GM21515 (cell line): Measurements from ENCODE around the gene C19orf38.
"Not testable (repeated sequence)": the region's sequence is repeated elsewhere in the genome, so short reads cannot be mapped to it uniquely, and the experiment has no call there.

Source experiments
- ATAC-seq: cut with Tn5 transposase; IDR thresholded peaks from one replicate; pipeline ENCODE4 v1.9.1; 2021; ENCODE audit not compliant: unreplicated experiment

The C19orf38 gene

DNA sequence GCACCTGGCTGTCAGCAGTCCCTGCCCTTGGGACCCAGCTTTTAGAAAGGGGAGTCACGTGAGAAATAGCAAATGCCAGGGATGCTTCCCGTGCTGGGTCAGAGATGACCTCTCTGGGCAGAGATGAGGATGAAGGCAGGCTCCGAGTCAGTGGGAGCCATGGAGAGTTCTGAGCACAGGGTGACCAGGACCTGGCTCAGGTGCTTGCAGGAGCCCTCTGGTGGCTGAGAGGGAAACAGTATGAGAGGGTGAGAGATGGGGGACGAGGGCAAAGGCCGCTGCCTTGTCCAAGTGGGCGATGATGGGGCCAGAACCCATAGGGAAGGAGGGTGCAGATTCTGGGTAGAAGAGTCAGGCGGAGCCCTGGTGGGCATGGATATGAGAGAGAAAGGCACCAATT, 28.0 kb upstream of the C19orf38 start:
- no peak for ATAC-seq

DNA sequence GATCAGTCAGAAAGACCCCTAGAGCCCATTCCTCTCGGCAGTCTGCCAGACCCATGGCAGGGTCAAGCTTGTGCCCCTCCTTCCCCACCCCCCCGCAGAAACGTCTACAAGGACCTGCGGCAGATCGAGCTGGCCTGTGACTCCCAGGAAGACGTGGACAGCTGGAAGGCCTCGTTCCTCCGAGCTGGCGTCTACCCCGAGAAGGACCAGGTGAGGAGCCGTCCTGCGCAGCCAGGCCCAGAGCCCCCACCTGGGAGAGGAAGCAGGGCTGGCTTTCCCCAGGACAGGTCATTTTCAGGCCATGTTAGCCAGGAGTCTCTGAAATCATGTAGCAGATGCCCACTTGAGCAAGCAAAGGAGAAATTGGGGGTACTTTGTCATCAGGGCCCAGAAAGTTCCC, 24.5 kb upstream of the C19orf38 start:
- no peak for ATAC-seq

DNA sequence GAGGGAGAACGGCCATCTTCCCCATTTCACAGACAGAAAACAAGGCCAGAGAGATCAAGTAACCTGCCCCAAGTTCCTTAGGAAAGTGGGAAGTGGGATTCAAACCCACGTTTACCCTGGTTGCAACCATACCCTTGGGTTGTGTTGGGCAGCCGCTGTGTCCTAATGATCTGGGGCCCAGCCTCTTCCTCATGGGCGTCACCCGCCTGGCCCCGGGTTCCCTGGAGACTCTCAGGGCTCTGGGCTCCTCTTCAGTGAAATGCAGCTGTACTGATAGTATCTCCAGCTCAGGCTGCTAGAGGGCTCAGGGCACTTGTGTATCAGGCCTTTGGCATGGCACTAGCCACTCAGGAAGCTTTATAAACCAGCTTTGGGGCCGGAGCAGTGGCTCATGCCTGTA, 22.0 kb upstream of the C19orf38 start:
- ATAC-seq, result no peak

GRCh38 chr19:10826846-10827245, 21.4 kb upstream of the C19orf38 start:
- ATAC-seq, result no peak

DNA sequence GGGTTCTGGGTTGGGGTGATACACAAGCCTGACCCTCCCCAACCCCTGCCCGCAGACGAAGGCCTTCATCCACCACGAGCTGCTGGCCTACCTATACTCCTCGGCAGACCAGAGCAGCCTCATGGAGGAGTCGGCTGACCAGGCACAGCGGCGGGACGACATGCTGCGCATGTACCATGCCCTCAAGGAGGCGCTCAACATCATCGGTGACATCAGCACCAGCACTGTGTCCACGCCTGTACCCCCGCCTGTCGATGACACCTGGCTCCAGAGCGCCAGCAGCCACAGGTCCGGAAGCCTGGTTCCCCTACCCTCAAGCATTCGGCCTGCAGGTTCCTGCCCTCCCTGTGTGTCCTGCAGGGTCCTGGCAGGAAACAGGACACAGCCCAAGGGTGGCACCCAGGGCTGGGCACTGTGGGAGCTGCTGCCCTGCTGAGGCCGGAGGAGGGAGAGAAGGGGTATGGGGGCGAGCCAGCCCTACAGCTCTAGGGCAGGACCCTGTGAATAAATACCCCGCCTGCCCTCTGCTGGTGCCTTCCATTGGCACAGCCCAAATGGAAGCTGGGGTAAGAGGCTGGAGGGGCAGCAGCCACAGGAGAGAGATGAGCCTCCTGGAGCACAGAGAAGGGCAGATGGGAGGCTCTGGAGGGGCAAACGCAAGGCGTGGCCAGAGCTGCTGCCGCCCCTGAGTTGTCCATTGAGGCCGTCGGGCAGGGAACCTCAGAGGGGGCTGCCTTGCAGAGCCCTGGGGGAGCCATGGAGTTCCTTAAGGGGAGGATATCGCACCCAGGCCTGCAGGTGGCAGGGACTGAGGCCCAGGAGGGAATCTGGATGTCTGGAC, 19.0 kb upstream of the C19orf38 start:
- ATAC-seq, result no peak

- no peak for ATAC-seq
Measured at GRCh38 chr19:10829967-10830366, 18.2 kb upstream of the C19orf38 start.

DNA sequence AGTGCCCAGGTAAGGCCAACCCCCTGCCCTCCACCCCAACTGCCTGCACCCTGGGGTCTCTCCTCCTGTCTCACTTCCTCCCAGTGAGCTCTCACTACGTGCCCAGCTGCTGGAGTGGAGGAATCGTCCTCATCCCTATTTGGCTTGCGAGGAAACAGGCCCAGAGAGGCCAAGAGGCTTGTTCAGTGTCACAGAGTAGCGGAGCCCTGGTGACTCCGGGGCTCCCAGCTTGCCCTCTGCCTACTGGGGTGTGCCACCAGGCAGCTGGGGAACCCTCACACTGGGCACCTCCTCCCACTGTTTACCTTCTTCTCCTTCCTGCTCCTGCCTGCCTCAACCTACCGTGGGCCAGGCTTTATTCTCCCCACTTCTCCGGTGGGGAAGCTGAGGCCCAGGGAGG, 17.8 kb upstream of the C19orf38 start:
- no peak for ATAC-seq

- no peak for ATAC-seq
Measured at GRCh38 chr19:10830931-10831779, 17.1 kb upstream of the C19orf38 start.

GRCh38 chr19:10831987-10832938, 16.0 kb upstream of the C19orf38 start:
- ATAC-seq, result no peak

DNA sequence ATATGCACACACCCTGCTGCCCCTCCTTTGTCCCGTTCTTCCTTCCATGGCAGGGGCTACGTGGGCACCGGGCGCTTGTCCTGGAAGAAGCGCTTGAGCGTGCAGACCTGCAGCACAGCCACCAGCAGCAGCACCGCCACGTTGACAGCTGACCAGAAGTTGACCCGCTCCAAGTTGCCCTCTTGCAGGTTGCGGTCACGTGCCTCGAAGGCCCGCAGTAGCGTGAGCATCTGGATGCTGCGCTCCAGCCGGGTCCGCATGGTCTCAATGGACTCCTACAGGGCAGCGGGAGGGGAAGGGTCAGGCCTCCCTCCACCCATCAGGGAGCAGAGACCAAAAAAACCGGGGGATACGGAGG, 15.3 kb upstream of the C19orf38 start:
- ATAC-seq, result no peak

DNA sequence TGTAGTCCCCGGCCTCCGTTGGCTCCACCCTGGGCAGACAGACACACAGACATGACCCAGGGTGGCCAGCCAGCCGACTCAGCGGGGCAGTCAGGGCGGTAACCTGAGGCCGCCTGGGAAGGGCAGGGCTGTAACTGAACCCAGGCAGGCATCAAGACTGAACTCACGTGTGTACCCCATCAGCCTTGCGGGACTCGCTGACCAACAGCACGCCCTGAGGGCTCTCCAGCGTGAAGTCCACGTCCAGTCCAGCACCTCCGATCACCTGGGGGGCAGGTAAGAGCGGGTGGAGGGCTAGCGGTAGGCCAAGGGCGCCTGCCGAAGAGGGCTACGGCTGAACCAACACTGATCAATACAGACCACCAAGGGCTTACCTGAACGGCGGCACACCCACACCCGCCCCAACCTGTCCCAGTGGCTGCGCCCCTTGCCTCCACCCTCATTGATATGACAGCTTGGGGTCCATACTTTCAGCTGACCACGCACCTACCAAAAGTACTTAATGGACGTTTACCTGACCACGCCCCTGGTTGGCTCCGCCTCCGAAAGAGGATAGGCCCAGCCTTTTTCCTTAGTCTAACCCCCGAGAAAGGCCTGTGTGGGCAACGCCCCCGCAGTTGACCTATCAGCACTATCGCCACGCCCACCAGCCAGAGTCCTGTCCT, 13.0 kb upstream of the C19orf38 start:
- no peak for ATAC-seq

DNA sequence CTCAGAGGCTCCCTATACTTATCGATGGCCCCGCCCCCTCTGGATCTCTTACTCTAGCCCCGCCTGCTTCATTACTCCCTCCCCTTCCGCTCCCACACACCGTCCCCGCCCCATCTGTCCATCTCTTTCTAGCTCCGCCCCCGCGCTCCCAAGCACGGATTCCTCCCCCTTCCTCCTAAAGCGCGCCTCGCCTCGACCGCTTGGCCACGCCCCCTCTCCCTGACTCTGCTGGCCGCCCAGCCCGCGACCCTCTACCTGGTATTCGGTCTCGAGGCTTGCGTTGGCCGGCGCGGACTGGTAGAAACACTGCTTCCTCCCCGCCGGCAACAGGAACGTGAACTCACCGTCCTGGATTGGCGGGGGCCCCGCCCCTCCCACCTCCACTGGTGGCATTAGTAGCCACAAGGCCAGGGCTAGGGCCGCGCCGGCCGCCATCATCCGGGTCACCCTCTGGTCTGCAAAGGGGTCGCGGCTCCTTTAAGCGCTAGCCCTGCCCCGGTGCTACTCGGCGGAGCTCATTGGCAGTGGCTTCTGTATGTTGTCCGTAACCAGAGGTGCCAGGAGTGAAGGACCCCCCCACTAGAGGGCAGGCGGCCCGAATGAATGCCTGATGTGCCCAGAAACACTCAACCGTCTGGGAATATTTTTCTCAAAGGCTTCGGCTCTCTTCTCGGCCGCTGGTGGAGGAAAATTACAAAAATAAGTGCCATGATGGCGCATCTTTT, 12.3 kb upstream of the C19orf38 start, which contains the start of gene TMED1:
Gene TMED1, minus strand, starts transcription at position 459 of the 725 bp plus-strand sequence. Its CDS starts 21 bp downstream, at position 438.
- ATAC-seq, result peak; percentile 68

DNA sequence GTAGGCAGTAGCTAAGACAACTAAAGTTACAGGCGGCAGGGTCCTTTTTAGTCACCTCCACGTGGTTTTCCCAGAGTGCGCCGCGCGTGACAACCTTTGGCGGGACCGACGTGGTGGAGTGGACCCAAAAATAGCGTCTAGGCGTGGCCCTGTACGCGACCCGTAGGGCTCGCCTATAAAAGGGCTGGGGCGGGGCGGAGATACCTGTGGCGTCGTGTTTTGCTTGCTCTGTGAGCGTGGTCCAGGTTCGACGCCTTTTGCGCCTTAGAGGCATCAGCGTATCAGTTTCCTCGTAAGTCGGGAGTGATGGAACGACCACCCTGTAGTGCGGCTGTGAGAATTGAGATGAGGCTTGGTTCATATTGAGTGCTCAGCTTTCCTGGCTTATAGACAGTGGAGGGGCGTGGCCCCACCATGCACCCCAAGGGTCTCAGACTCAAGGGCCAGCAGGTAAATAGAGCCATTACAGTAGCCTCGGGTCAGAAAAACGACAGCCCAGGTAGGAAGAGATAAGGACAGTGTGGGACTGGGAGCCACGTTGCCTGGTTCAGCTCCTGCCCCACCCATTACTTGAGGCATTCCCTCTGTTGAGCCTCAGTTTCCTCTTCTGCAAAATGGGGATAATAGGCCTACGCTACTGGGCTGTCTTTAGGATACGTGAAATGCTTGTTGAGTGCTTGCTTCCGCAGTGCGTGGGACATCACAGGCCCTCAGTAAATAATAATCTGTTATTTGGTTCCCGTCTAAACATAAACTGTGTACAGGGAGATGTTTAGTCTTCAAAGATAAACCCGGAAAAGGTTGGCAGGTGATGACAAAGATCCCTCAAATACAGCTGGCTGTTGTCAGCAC, 11.5 kb upstream of the C19orf38 start:
- peak; percentile 13 for ATAC-seq

DNA sequence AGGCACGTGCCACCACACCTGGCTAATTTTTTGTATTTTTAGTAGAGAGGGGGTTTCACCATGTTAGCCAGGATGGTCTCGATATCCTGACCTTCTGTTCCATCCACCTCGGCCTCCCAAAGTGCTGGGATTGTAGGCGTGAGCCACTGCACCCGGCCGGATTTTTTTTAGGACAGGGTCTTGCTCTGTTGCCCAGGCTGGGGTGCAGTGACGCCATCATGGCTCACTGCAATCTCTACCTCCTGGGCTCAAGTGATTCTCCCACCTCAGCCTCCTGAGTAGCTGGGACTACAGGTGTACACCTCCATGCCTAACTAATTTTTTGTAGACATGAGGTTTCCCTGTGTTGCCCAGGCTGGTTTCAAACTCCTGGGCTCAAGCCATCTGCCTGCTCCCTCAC, 10.6 kb upstream of the C19orf38 start:
- not testable (repeated sequence) for ATAC-seq

- no peak for ATAC-seq
Measured at GRCh38 chr19:10838377-10838776, 9.8 kb upstream of the C19orf38 start.

GRCh38 chr19:10839114-10840050, 8.8 kb upstream of the C19orf38 start:
- no peak for ATAC-seq

DNA sequence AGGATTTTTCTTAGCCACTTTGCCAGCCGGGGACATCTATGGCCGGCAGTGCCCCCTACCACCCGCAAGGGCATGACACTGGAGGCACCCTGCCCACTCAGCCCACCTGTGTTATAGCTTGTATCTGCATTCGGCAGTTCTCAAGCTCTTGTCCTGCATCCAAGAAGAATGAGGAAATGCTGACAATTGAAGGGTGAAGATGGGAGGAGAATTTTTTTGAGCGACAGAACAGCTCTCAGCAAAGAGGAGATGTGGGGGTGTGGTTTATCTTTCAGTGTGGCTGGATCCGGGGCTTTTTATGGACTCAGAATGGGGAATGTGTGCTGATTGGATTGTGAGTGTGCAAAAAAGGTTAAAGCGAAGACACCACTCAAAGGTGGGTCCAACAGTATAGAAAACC, 5.4 kb upstream of the C19orf38 start:
- no peak for ATAC-seq
